ENCODE measurements around the gene SIX1. TPM values are rescaled to one million over a fixed set of nuclear protein-coding genes. Genes with fewer than 3 reads are reported as not detected.
A peak's percentile ranks its signal among the peaks of the same experiment; 100 is the strongest.

Gene SIX1
- total and polyA plus RNA-seq, 2 experiments from 2014 or later = 0.35 to 0.71 TPM

GRCh38 chr14:60645126-60645741, 4.0 kb downstream of the SIX1 start:
- Histone ChIP-seq H3K4me2 (peak overlapping the region; percentile 80), H3K27me3 (ENCODE audit: insufficient read depth) (peaks cover 100% of the 10 kb centered on the region), H3K4me1 (ENCODE audit: insufficient read depth) (peaks cover 74% of the 10 kb centered on the region), H3K9me2 (ENCODE audit: insufficient read depth) (no peaks in the 10 kb centered on the region), H3K36me3 (ENCODE audit: insufficient read depth) (no peaks in the 10 kb centered on the region), H3K79me2 (replicated peaks; ENCODE audit: insufficient read depth) (no peaks in the 10 kb centered on the region), H2AFZ (no peak overlapping the region), H3K27ac (ENCODE audit: low read depth) (no peak overlapping the region), H3F3A (replicated peaks; ENCODE audit: low read depth) (0 out of 2 replicates have a peak, but pooled peaks cover 24% of the 10 kb centered on the region), H3K4me3 (no peak overlapping the region), H4K20me1 (replicated peaks; ENCODE audit: insufficient read depth) (peaks cover 5% of the 10 kb centered on the region; the same call in 1 of the 2 replicates)
- Mint-ChIP-seq H3K4me1 (peaks cover 72% of the 10 kb centered on the region), H3K4me3 (no peak overlapping the region), H3K9me3 (peaks cover 3% of the 10 kb centered on the region; the same call in 1 of the 3 replicates), H3K36me3 (ENCODE audit: low read depth) (no peaks in the 10 kb centered on the region; the same call in 2 of the 3 replicates), H3K27me3 (ENCODE audit: insufficient read depth, low read depth, poor library complexity) (peaks cover 99% of the 10 kb centered on the region), H3K27ac (no peak overlapping the region)
- ATAC-seq (no peak), DNase-seq (ENCODE audit: low spot score) (no peak)
- TF ChIP-seq EZH2 (IDR thresholded peaks at IDR 0.05; ENCODE audit: low read depth, unreplicated experiment) (peak; percentile 33), EZH2phosphoT487 (IDR thresholded peaks at IDR 0.05; ENCODE audit: unreplicated experiment) (no peak)

- no peak overlapping the region for H3K4me3 ChIP-seq
- peaks cover 5% of the 10 kb centered on the region; the same call in 1 of the 2 replicates for H4K20me1 ChIP-seq (replicated peaks; ENCODE audit: insufficient read depth)
- H3K4me3 Mint-ChIP-seq = no peak overlapping the region
- H2AFZ ChIP-seq = no peak overlapping the region
- peaks cover 99% of the 10 kb centered on the region for H3K27me3 Mint-ChIP-seq (ENCODE audit: insufficient read depth, low read depth, poor library complexity)
- ATAC-seq (no peak), DNase-seq (ENCODE audit: low spot score) (no peak)
- H3K4me2 ChIP-seq = peak overlapping the region; percentile 71
- peaks cover 3% of the 10 kb centered on the region; the same call in 1 of the 3 replicates for H3K9me3 Mint-ChIP-seq
- H3K4me1 ChIP-seq (ENCODE audit: insufficient read depth) = peaks cover 75% of the 10 kb centered on the region
- peaks cover 72% of the 10 kb centered on the region for H3K4me1 Mint-ChIP-seq
- no peaks in the 10 kb centered on the region for H3K9me2 ChIP-seq (ENCODE audit: insufficient read depth)
- H3K27ac Mint-ChIP-seq = no peak overlapping the region
- no peaks in the 10 kb centered on the region; the same call in 2 of the 3 replicates for H3K36me3 Mint-ChIP-seq (ENCODE audit: low read depth)
- H3K27ac ChIP-seq (ENCODE audit: low read depth) = no peak overlapping the region
- 0 out of 2 replicates have a peak, but pooled peaks cover 24% of the 10 kb centered on the region for H3F3A ChIP-seq (replicated peaks; ENCODE audit: low read depth)
- no peaks in the 10 kb centered on the region for H3K79me2 ChIP-seq (replicated peaks; ENCODE audit: insufficient read depth)
- no peaks in the 10 kb centered on the region for H3K36me3 ChIP-seq (ENCODE audit: insufficient read depth)
- H3K27me3 ChIP-seq (ENCODE audit: insufficient read depth) = peaks cover 100% of the 10 kb centered on the region
- TF ChIP-seq, protein P1, sequence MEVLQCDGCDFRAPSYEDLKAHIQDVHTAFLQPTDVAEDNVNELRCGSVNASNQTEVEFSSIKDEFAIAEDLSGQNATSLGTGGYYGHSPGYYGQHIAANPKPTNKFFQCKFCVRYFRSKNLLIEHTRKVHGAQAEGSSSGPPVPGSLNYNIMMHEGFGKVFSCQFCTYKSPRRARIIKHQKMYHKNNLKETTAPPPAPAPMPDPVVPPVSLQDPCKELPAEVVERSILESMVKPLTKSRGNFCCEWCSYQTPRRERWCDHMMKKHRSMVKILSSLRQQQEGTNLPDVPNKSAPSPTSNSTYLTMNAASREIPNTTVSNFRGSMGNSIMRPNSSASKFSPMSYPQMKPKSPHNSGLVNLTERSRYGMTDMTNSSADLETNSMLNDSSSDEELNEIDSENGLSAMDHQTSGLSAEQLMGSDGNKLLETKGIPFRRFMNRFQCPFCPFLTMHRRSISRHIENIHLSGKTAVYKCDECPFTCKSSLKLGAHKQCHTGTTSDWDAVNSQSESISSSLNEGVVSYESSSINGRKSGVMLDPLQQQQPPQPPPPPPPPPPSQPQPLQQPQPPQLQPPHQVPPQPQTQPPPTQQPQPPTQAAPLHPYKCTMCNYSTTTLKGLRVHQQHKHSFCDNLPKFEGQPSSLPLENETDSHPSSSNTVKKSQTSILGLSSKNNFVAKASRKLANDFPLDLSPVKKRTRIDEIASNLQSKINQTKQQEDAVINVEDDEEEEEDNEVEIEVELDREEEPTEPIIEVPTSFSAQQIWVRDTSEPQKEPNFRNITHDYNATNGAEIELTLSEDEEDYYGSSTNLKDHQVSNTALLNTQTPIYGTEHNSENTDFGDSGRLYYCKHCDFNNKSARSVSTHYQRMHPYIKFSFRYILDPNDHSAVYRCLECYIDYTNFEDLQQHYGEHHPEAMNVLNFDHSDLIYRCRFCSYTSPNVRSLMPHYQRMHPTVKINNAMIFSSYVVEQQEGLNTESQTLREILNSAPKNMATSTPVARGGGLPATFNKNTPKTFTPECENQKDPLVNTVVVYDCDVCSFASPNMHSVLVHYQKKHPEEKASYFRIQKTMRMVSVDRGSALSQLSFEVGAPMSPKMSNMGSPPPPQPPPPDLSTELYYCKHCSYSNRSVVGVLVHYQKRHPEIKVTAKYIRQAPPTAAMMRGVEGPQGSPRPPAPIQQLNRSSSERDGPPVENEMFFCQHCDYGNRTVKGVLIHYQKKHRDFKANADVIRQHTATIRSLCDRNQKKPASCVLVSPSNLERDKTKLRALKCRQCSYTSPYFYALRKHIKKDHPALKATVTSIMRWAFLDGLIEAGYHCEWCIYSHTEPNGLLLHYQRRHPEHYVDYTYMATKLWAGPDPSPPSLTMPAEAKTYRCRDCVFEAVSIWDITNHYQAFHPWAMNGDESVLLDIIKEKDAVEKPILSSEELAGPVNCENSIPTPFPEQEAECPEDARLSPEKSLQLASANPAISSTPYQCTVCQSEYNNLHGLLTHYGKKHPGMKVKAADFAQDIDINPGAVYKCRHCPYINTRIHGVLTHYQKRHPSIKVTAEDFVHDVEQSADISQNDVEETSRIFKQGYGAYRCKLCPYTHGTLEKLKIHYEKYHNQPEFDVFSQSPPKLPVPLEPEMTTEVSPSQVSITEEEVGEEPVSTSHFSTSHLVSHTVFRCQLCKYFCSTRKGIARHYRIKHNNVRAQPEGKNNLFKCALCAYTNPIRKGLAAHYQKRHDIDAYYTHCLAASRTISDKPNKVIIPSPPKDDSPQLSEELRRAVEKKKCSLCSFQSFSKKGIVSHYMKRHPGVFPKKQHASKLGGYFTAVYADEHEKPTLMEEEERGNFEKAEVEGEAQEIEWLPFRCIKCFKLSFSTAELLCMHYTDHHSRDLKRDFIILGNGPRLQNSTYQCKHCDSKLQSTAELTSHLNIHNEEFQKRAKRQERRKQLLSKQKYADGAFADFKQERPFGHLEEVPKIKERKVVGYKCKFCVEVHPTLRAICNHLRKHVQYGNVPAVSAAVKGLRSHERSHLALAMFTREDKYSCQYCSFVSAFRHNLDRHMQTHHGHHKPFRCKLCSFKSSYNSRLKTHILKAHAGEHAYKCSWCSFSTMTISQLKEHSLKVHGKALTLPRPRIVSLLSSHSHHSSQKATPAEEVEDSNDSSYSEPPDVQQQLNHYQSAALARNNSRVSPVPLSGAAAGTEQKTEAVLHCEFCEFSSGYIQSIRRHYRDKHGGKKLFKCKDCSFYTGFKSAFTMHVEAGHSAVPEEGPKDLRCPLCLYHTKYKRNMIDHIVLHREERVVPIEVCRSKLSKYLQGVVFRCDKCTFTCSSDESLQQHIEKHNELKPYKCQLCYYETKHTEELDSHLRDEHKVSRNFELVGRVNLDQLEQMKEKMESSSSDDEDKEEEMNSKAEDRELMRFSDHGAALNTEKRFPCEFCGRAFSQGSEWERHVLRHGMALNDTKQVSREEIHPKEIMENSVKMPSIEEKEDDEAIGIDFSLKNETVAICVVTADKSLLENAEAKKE (CRISPR knock-in tag; IDR thresholded peaks at IDR 0.05) = no peak
- TF ChIP-seq ETS1 (IDR thresholded peaks at IDR 0.05) = no peak
- TF ChIP-seq JUNB (IDR thresholded peaks at IDR 0.05; ENCODE audit: unreplicated experiment) = no peak
- TF ChIP-seq NANOG (IDR thresholded peaks at IDR 0.05; ENCODE audit: borderline replicate concordance) = no peak
- no peak for TF ChIP-seq CREB1 (CRISPR knock-in tag; IDR thresholded peaks at IDR 0.05; ENCODE audit: low read depth)
- TF ChIP-seq, protein P2, sequence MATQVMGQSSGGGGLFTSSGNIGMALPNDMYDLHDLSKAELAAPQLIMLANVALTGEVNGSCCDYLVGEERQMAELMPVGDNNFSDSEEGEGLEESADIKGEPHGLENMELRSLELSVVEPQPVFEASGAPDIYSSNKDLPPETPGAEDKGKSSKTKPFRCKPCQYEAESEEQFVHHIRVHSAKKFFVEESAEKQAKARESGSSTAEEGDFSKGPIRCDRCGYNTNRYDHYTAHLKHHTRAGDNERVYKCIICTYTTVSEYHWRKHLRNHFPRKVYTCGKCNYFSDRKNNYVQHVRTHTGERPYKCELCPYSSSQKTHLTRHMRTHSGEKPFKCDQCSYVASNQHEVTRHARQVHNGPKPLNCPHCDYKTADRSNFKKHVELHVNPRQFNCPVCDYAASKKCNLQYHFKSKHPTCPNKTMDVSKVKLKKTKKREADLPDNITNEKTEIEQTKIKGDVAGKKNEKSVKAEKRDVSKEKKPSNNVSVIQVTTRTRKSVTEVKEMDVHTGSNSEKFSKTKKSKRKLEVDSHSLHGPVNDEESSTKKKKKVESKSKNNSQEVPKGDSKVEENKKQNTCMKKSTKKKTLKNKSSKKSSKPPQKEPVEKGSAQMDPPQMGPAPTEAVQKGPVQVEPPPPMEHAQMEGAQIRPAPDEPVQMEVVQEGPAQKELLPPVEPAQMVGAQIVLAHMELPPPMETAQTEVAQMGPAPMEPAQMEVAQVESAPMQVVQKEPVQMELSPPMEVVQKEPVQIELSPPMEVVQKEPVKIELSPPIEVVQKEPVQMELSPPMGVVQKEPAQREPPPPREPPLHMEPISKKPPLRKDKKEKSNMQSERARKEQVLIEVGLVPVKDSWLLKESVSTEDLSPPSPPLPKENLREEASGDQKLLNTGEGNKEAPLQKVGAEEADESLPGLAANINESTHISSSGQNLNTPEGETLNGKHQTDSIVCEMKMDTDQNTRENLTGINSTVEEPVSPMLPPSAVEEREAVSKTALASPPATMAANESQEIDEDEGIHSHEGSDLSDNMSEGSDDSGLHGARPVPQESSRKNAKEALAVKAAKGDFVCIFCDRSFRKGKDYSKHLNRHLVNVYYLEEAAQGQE (IDR thresholded peaks at IDR 0.05; ENCODE audit: unreplicated experiment) = no peak
- no peak for TF ChIP-seq ZNF114 (CRISPR knock-in tag; IDR thresholded peaks at IDR 0.05)
- TF ChIP-seq EZH2 (IDR thresholded peaks at IDR 0.05; ENCODE audit: low read depth, unreplicated experiment) = no peak
Measured at GRCh38 chr14:60644666-60645065, 4.6 kb downstream of the SIX1 start.
